Vagina (tissue), 2 donors: ENCODE data around the gene CEP89.

Experiments used
- CTCF ChIP-seq, 3 experiments: fragments of 450-650 bp in 2 of 3; fragments of 200-600 bp in 1 of 3; sonication (generic) in 1 of 3; IDR thresholded peaks; one replicate each; pipeline ENCODE4 v1.5.1; 2017 to 2019; ENCODE audit warnings: antibody characterized with exemption in 3 of 3, mild to moderate bottlenecking in 2 of 3, moderate library complexity in 2 of 3
- POLR2A ChIP-seq, 2 donors: fragments of 450-650 bp; IDR thresholded peaks; one replicate each; pipeline ENCODE4 v1.6.1; 2017; ENCODE audit warnings: antibody characterized with exemption in 2 of 2, mild to moderate bottlenecking in 2 of 2, moderate library complexity in 2 of 2
- POLR2AphosphoS5 ChIP-seq, 2 donors: sonication (generic); formaldehyde crosslinking; IDR thresholded peaks; one replicate each; pipeline ENCODE4 v1.9.0; 2017; ENCODE audit warnings: antibody characterized with exemption in 2 of 2, mild to moderate bottlenecking in 2 of 2, low read depth in 1 of 2; ENCODE audit not compliant: insufficient read depth in 1 of 2

- TF ChIP-seq CTCF (IDR thresholded peaks at IDR 0.05) (no peak), POLR2A (IDR thresholded peaks at IDR 0.05) (no peak), POLR2AphosphoS5 (IDR thresholded peaks at IDR 0.05; ENCODE audit: insufficient read depth in 1 of 2, low read depth in 1 of 2) (no peak)
These were observed 107.9 kb downstream of the CEP89 start for GRCh38 chr19:32863841-32864240.
